ENCODE measurements around the gene HLA-E. TPM values are rescaled to one million over a fixed set of nuclear protein-coding genes. Genes with fewer than 3 reads are reported as not detected.

Gene HLA-E
- total RNA-seq, 5 donors from 2014 or later (not counting 1 experiment from before 2014, with no cell fraction given), result 1,114 to 1,417 (median 1,253) TPM

Other genes with a start within 250 kb of the HLA-E start
- 10 to 100 TPM; 25.1 to 50.6 (median 29.5) TPM for gene TRIM39, start 162.6 kb upstream of the HLA-E start, total RNA-seq
- 10 to 100 TPM; 38.4 to 64.6 (median 56.7) TPM for gene RPP21, start 144.4 kb upstream of the HLA-E start, total RNA-seq
- gene GNL1, start 67.0 kb downstream of the HLA-E start, total RNA-seq, result 100 to 1,000 TPM in 2 of 5 donors, 10 to 100 TPM in 3; 65.5 to 167 (median 72.9) TPM
- gene PRR3, start 67.8 kb downstream of the HLA-E start, total RNA-seq, result 10 to 100 TPM; 12.8 to 22.1 (median 19.7) TPM
- gene ABCF1, start 81.9 kb downstream of the HLA-E start, total RNA-seq, result 10 to 100 TPM; 61.1 to 89.9 (median 73.8) TPM
- gene PPP1R10, start 127.7 kb downstream of the HLA-E start, total RNA-seq, result 100 to 1,000 TPM; 104 to 170 (median 163) TPM
- 10 to 100 TPM; 20.7 to 55.5 (median 50.2) TPM for gene MRPS18B, start 128.3 kb downstream of the HLA-E start, total RNA-seq
- 10 to 100 TPM in 4 of 5 donors, 1 to 10 TPM in 1; 6.9 to 11.8 (median 10.4) TPM for gene ATAT1, start 137.4 kb downstream of the HLA-E start, total RNA-seq
- gene C6orf136, start 157.6 kb downstream of the HLA-E start, total RNA-seq, result 10 to 100 TPM; 24.5 to 39.8 (median 31.4) TPM
- 10 to 100 TPM; 29.0 to 51.9 (median 46.2) TPM for gene DHX16, start 183.5 kb downstream of the HLA-E start, total RNA-seq
- gene PPP1R18, start 197.1 kb downstream of the HLA-E start, total RNA-seq, result 100 to 1,000 TPM; 109 to 177 (median 156) TPM
- 1 to 10 TPM; 4.2 to 6.9 (median 5.5) TPM for gene NRM, start 201.5 kb downstream of the HLA-E start, total RNA-seq
- gene MDC1, start 227.8 kb downstream of the HLA-E start, total RNA-seq, result 10 to 100 TPM; 42.3 to 69.7 (median 53.4) TPM
- gene TUBB, start 230.8 kb downstream of the HLA-E start, total RNA-seq, result 100 to 1,000 TPM; 108 to 246 (median 202) TPM